ENCODE measurements around the gene SCO2.

The SCO2 gene

GRCh38 chr22:50489363-50490243 is 35.8 kb downstream of the SCO2 start:
- no peak for DNase-seq

GRCh38 chr22:50488886-50489285 is 36.5 kb downstream of the SCO2 start:
- DNase-seq: no peak

GRCh38 chr22:50488006-50488677 is 37.3 kb downstream of the SCO2 start:
- DNase-seq: no peak

DNA sequence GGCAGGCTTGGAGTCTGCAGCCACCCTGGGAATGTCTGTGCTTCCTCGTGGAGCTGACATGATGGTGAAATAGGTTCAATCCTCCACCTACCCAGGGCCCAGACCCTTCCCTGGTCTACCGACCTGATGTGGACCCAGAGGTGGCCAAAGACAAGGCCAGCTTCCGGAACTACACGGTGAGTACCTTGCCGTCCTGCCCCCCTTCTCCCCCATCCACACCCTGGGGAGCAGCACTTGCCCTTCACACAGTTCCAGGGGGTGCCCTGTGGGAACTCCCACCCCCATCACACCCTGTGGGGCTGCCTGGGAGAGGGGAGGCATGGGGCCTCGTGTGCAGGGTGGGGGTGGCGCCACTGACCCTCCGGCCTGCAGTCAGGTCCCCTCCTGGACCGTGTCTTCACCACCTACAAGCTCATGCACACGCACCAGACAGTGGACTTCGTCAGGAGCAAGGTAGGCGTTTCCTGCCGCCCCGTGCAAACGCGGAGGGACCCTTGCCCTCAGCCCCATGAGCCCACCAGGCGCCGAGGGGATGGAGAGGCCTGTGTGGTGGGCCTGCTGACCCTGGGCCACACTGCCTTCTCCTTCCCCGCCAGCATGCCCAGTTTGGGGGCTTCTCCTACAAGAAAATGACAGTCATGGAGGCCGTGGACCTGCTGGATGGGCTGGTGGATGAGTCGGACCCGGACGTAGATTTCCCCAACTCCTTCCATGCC is 38.0 kb downstream of the SCO2 start:
- no peak for DNase-seq

DNA sequence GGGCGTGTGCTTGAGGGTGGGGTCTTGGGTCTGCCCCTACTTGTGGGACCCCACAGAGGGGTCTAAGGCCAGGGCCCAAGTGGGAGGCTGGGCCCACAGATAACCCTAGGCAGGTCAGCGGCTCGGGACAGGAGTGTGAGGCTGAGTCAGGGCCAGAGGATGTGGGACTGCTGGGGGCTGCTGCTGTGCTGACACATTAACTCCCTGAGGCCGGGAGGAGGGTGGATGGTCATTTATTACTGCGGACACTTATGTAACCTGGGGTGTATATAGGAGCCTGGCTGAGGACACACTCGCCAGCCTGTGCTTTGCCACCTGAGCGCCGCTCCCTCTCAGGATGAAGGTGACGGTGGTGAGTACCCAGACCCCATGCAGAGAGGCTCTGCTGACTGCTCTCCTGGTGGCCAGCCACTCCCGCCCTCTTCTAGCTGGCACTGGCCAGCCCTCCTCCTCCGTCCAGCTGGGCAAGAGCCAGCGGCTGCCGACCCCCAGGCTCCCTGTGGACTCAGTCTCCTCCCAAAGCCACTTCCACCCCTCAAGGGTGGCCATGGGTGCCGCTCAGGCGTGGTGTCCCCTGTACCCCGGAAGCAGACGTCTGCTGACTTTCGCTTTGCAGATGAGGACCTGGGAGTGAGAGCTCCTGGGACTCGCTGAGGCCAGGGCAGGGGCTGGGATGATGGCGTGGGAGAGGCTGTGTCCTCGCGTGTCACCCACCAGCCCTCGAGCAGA is 38.7 kb downstream of the SCO2 start, which contains the start of gene MIOX:
TSS of gene MIOX (plus strand) at position 299 of the 729 bp plus-strand sequence. CDS start at position 338, 39 bp downstream.
- DNase-seq: no peak

GRCh38 chr22:50485221-50486131 is 39.9 kb downstream of the SCO2 start:
- DNase-seq: no peak

DNA sequence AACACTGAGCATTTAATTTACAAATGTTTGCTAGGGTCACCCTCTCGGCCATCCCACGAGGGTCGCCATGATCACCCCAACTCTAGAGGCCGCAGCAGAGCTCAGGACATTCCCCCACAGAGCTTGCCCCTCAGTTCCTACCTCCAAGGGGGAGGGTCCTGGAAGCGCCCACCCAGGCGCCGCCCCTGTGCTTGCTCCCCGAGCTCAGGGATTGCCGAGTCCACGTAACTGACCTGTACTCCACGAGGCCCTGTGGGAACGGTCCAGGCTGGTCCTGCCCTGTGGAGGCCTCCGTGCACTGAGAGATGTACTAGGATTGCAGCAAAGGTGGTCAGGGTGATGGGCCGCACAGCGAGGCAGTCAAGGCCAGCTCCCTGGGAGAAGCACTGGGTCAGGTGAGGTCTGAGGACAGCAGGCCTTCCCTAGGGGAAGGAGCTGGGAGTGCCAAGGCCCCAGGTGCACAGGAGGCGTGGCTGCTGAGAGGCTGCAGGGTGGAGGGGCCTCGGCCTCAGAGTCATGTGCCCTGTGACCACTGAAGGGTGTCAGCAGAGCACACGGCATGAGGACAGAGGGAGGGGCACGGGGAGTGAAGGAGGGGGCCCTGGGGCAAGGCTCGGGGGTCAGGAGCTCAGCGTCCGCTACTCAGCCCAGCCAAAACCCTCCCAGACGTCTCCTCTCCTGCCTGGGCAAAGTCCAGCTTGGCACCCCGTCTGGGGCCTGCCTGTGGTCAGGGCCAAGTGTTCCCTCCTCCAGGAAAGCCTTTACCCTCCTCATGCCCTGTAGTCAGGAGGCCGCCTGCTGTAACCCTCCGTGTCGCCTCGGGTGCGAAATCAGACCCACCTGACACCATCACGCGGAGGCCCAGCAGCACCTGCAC is 41.2 kb downstream of the SCO2 start:
- no peak for DNase-seq

DNA sequence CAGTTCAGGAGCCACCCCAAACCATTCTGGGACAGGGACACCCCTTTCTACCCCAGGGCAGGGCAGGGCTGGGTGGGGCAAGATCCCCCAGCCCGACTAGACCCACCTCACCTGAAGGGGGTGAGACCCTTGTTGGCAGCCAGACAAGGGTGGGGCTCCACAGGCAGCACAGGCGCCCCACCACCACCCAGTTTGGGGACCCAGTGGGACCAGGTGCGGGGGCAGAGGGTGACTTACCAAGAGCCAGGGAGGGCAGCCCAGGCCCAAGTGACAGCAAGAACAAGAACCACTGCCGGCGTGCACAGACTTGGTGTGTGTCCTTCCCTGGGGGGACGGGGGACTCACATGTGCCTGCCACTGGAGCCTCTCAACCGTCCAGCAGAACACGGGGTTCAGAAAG is 41.8 kb downstream of the SCO2 start:
- DNase-seq: no peak

DNA sequence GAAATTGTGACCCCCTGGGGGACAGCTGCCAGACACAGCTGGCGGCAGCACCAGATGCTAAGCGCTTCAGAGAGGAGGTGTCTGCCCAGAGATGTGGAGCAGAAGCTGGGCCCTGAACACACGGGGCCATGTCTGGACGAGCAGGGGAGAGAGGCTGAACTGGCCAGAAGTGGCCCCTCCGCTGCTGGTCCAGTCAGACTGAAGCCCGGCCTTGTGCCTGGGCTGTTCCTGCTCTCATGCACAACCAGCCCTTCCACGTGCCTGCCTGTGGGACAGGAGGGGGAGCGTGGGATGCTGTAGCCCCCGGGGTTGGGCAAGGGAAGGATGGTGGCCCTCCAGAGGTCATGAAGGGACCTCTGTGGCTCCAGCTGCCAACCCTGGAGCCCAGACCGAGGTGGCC is 42.3 kb downstream of the SCO2 start:
- no peak for DNase-seq

DNA sequence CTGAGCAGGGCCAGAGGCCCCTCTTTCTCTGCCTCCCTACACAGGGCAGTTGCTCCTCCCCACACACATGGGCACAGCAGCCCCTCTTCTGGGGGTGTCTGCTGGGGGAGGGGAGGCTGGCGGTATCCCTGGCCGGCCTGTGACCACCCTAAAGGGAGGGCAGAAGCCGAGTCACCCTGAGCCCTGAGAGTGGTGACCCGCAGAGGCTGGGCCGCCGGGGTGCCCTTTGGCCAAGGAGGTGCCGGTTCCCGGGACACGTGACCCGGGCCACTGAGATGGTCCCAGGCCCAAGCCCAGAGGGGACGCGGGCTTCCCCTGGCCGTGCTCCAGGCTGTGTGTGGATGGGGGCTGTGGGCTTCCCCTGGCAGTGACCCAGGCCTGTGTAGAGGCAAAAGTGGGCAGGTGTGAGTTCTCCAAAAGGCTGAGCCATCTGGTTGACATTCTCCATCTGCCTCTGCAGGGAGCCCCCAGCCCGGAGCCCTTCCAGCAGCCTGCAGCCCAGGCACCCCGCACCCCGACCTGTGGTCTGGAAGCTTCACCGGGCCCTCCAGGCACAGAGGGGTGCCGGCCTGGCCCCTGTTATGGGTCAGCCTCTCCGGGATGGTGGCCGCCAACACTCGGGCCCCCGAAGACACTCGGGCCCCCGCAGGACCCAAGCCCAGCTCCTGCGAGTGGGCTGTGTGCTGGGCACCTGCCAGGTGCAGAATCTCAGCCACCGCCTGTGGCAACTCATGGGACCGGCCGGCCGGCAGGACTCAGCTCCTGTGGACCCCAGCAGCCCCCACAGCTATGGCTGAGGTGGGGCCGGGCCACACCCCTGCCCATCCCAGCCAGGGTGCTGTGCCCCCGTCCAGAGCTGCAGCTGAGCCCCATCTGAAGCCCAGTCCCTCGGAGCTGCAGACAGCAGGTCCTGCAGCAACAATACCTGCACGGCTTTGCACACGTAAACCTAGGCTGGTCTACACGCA is 43.0 kb downstream of the SCO2 start:
- DNase-seq: no peak

DNA sequence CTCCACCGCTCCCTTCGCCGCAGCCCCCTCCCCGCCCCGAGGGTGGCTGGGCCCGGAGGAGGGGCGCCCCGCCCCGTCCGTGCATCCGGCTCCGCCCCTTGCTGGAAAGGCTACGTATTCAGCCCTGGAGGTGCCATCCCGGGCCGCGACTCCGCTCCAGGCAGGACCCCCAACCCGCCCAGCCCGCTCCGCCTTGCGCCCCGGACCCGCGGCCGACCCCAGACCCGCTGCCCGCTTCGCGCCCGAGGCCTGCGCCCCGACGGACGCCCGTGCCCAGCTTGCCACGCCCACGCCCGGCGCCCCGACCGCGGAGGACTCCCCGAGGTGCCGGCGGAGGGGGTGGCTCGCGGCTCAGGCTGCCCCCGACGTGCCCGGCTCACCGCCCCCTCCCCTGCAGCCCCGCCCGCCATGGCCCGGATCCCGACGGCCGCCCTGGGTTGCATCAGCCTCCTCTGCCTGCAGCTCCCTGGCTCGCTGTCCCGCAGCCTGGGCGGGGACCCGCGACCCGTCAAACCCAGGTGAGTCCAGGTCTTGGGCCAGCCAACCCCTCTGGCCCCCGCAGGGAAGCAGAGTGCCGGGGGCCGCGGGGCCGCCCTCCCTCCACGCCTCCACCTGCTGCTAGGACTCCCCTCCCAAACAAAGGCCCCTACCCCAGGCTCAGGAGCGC is 43.8 kb downstream of the SCO2 start, which contains the start of gene ADM2:
TSS of gene ADM2 (plus strand) at position 104 of the 667 bp plus-strand sequence. CDS start at position 409, 305 bp downstream.
- no peak for DNase-seq

- no peak for DNase-seq
These were observed 44.4 kb downstream of the SCO2 start for GRCh38 chr22:50481045-50481439.

- DNase-seq: no peak
These were observed 45.7 kb downstream of the SCO2 start for GRCh38 chr22:50479721-50480120.

DNA sequence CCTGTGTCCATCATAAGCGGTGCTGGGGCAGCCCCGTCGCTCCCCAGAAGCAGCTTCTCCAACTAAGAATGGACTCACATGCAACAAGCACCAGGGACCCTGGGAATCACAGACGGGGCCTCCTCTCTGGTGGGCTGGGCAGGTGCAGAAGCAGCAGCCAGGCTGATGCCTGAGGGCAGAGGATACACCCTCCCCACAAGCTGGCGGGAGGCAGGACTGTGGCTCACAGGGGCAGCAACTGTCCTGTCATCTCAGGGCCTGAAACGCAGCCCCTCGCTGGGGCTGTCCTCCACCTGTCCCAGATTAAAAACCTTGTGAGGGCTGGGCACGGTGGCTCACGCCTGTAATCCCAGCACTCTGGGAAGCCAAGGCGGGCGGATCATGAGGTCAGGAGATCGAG is 47.5 kb downstream of the SCO2 start:
- no peak for DNase-seq

DNA sequence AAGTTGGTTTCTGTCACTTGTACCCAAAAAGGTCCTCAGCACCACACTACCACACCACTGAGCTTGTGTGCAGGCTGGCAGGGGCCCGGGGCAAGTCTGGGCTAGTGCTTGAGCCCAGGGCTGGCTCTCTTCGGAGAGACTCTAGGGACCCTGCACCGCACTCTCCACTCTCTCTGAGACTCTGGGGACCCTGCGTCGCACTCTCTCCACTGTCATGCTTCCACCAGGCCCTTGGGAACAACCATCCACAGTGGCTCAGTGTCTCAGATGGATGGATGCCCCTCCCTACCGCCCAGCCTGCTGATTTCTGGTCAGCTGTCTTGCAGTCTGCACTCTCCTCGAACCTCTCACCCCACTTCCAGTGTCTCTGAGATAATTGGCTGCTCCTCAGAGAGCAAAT is 48.5 kb downstream of the SCO2 start:
- peak; percentile 90 for DNase-seq

DNA sequence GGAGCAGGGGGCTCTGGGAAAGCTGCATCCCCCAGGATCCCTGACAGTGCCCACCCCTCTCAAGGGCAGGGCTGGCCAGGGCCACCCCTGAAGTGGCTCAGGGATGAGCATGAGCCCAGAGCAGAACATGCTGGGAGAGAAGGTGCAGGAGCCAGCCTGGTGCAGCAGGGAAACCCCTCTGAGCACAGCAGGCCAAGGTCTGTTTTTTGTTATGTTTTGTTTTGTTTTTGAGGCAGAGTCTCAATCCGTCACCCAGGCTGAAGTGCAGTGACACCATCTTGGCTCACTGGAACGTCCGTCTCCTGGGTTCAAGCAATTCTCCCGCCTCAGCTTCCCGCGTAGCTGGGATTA is 49.8 kb downstream of the SCO2 start:
- DNase-seq: no peak

DNA sequence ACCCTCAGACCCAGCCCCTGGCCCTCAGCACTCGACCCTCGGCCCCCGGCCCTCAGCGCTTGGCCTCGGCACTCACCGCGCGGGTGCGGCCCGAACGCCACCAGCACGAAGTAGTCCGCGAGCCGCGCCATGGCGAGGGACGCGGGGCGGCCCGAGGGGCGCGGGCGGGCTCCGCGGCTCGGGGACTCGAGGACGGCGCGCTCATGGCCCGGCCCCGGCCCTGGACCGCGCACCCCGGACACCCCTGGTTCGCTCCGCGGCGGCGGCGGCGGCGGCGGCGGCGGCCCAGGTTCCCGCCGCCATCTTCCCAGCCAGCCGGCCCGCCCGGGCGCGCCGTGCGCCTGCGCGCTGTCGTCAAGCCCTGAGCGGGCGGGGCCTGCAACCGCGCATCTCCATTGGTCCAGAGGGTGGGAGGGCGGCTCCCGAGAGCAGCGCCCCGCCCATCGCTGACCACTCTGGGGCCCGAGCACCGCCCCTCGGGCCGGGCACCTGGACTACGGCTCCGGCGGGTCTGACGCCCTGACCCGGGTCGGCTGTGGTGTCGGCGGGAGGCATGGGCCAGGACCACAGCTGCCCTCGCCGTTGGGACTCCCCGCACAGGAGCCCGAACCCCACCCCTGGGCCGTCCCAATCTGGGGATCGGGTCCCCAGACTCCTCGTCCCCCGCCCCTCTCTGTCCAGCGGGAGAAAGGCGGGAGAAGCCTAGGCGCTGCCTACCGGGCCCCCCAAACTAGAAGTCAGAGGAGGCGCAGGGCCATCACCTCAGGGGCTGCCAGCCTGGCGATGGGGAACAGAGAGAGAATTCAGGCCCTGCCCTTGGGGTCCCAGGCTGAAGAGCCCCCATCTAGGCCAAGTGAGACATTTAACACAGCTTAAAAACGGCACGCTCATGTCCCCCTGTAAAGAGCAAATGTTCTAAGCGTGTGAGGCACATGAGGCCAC is 50.4 kb downstream of the SCO2 start, which contains the start of gene SBF1:
TSS of gene SBF1 (minus strand) at position 326 of the 942 bp plus-strand sequence. CDS start at position 131, 195 bp downstream.
- DNase-seq: no peak

Measured in NCI-H1436 treated with DMSO at 0.1 percent for 48 hours (cell line).